ENCODE data around the gene ATP1B1.
"Not testable (repeated sequence)": the region's sequence is repeated elsewhere in the genome, so short reads cannot be mapped to it uniquely, and the experiment has no call there.

Gene ATP1B1

GRCh38 chr1:169163059-169163458 lies 56.6 kb downstream of the ATP1B1 start:
- DNase-seq (ENCODE audit: extremely low spot score, insufficient read length, low read depth), result no peak
- FAIRE-seq, result no peak

- FAIRE-seq, result no peak
- DNase-seq (ENCODE audit: extremely low spot score, insufficient read length, low read depth), result no peak
Measured at GRCh38 chr1:169175461-169175860, 69.0 kb downstream of the ATP1B1 start.

- not testable (repeated sequence) for FAIRE-seq; DNase-seq (ENCODE audit: extremely low spot score, insufficient read length, low read depth)
Measured at GRCh38 chr1:169179431-169179830, 72.9 kb downstream of the ATP1B1 start.

GRCh38 chr1:169180174-169180573 lies 73.7 kb downstream of the ATP1B1 start:
- FAIRE-seq, result no peak
- no peak for DNase-seq (ENCODE audit: extremely low spot score, insufficient read length, low read depth)
